Transverse colon (tissue), 4 donors: ENCODE results near the gene PDE4B.
"Not testable (repeated sequence)": the region's sequence is repeated elsewhere in the genome, so short reads cannot be mapped to it uniquely, and the experiment has no call there.

Source experiments
- CTCF ChIP-seq, 5 experiments: fragments of 200-600 bp in 3 of 5; fragments of 450-650 bp in 2 of 5; sonication (generic) in 3 of 5; IDR thresholded peaks; 1 replicate in 2 of 5; 2 replicates in 3 of 5; pipeline ENCODE4 v1.5.1; 2016 to 2017; ENCODE audit warnings: antibody characterized with exemption in 5 of 5, inconsistent platforms in 3 of 5, mild to moderate bottlenecking in 2 of 5, moderate library complexity in 1 of 5
- EP300 ChIP-seq: sonication (generic); formaldehyde crosslinking; IDR thresholded peaks from one replicate; pipeline ENCODE4 v1.6.1; 2017; ENCODE audit warnings: antibody characterized with exemption, low read depth
- POLR2A ChIP-seq: fragments of 450-650 bp; IDR thresholded peaks from one replicate; pipeline ENCODE4 v1.6.1; 2016; ENCODE audit warnings: antibody characterized with exemption, mild to moderate bottlenecking, moderate library complexity
- POLR2AphosphoS5 ChIP-seq, 3 donors: sonication (generic); formaldehyde crosslinking; IDR thresholded peaks; one replicate each; pipeline ENCODE4 v1.6.1; 2016; ENCODE audit warnings: antibody characterized with exemption in 3 of 3

GRCh38 chr1:66006534-66006933 lies 213.8 kb downstream of the PDE4B start:
- not testable (repeated sequence) for TF ChIP-seq CTCF (IDR thresholded peaks at IDR 0.05); POLR2A; POLR2AphosphoS5 (IDR thresholded peaks at IDR 0.05); EP300
